Activated B cell treated with CpG ODN at 0.5 μM for 24 hours (primary cell): ENCODE results near the gene SENP8. TPM values are rescaled to one million over a fixed set of nuclear protein-coding genes. Genes with fewer than 3 reads are reported as not detected.

Experiments
- total RNA-seq: library from RNA; stranded (reverse); gene quantifications from 2 replicates; pipeline ENCODE4 v1.2.3, GENCODE V29; 2022

Gene SENP8
- total RNA-seq, 1 donor from 2014 or later = 1.1 TPM

Other genes starting within 250 kb of the SENP8 start
- 39.4 and 50.6 TPM in 2 replicates for gene MYO9A, start 253 bp upstream of the SENP8 start, total RNA-seq
- not detected in 2 replicates for gene GRAMD2A, start 79.4 kb downstream of the SENP8 start, total RNA-seq
- 1,253 and 1,275 TPM in 2 replicates for gene PKM, start 112.8 kb downstream of the SENP8 start, total RNA-seq
- 70.7 and 81.4 TPM in 2 replicates for gene PARP6, start 154.2 kb downstream of the SENP8 start, total RNA-seq
- gene CELF6, start 201.8 kb downstream of the SENP8 start, total RNA-seq = 2.0 and 2.2 TPM in 2 replicates